ENCODE results near the gene OAF.

The OAF gene

GRCh38 chr11:120241277-120241676, 30.4 kb downstream of the OAF start:
- H3K9me2 ChIP-seq (replicated peaks; ENCODE audit: control insufficient read depth, low read length): no peaks in the 10 kb centered on the region
- no peak overlapping the region for H3K27ac ChIP-seq (ENCODE audit: low read depth, low read length)
- peaks cover 3% of the 10 kb centered on the region for H3K4me1 ChIP-seq (ENCODE audit: control insufficient read depth, low read length)
- no peaks in the 10 kb centered on the region for H3K9me3 ChIP-seq (ENCODE audit: control insufficient read depth, insufficient read depth, low read length)
- H3K4me3 ChIP-seq (ENCODE audit: low read length): no peak overlapping the region
- no peaks in the 10 kb centered on the region for H4K20me1 ChIP-seq (ENCODE audit: control insufficient read depth, insufficient read depth, low read depth, low read length)
- H3K36me3 ChIP-seq (ENCODE audit: control insufficient read depth, low read length): no peaks in the 10 kb centered on the region
- H3F3A ChIP-seq (ENCODE audit: control insufficient read depth, insufficient read depth): no peaks in the 10 kb centered on the region
- no peak overlapping the region for H3K4me2 ChIP-seq (ENCODE audit: low read length)
- peaks cover 28% of the 10 kb centered on the region for H3K27me3 ChIP-seq (ENCODE audit: control insufficient read depth, low read length)
- H3K79me2 ChIP-seq (ENCODE audit: control insufficient read depth, low read length): no peaks in the 10 kb centered on the region
- TF ChIP-seq EZH2phosphoT487 (IDR thresholded peaks at IDR 0.05; ENCODE audit: borderline replicate concordance, low read length) (no peak), CTCF (IDR thresholded peaks at IDR 0.05; ENCODE audit: low read depth, low read length, poor library complexity, severe bottlenecking) (no peak)

DNA sequence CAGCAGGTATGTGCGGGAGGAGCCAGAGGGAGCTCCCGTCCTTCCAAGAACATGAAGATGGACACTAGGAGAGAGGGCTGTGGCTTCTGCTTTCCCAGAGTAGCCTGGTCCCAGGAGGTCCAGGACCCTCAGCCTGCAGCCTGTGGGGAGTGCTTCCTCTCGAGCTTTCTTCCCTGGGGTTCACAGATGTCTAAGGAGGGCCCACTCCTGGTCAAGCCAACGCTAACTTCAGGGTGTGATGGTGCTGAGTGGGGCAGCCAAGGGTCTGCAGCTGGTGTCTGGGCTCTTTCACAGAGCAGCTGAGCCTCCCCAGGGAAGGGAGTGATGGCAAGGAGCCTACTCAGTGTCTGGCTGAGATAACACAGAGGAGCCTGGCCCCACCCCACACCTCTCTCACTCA, 32.4 kb downstream of the OAF start:
- Histone ChIP-seq H3K27me3 (ENCODE audit: control insufficient read depth, low read length) (peaks cover 40% of the 10 kb centered on the region), H3F3A (ENCODE audit: control insufficient read depth, insufficient read depth) (no peaks in the 10 kb centered on the region), H3K4me3 (ENCODE audit: low read length) (no peak overlapping the region), H3K9me2 (replicated peaks; ENCODE audit: control insufficient read depth, low read length) (no peaks in the 10 kb centered on the region), H3K9me3 (ENCODE audit: control insufficient read depth, insufficient read depth, low read length) (no peaks in the 10 kb centered on the region), H3K4me1 (ENCODE audit: control insufficient read depth, low read length) (no peaks in the 10 kb centered on the region), H3K27ac (ENCODE audit: low read depth, low read length) (no peak overlapping the region), H3K36me3 (ENCODE audit: control insufficient read depth, low read length) (no peaks in the 10 kb centered on the region), H4K20me1 (ENCODE audit: control insufficient read depth, insufficient read depth, low read depth, low read length) (no peaks in the 10 kb centered on the region), H3K79me2 (ENCODE audit: control insufficient read depth, low read length) (no peaks in the 10 kb centered on the region), H3K4me2 (ENCODE audit: low read length) (no peak overlapping the region)
- TF ChIP-seq EZH2phosphoT487 (IDR thresholded peaks at IDR 0.05; ENCODE audit: borderline replicate concordance, low read length): no peak

DNA sequence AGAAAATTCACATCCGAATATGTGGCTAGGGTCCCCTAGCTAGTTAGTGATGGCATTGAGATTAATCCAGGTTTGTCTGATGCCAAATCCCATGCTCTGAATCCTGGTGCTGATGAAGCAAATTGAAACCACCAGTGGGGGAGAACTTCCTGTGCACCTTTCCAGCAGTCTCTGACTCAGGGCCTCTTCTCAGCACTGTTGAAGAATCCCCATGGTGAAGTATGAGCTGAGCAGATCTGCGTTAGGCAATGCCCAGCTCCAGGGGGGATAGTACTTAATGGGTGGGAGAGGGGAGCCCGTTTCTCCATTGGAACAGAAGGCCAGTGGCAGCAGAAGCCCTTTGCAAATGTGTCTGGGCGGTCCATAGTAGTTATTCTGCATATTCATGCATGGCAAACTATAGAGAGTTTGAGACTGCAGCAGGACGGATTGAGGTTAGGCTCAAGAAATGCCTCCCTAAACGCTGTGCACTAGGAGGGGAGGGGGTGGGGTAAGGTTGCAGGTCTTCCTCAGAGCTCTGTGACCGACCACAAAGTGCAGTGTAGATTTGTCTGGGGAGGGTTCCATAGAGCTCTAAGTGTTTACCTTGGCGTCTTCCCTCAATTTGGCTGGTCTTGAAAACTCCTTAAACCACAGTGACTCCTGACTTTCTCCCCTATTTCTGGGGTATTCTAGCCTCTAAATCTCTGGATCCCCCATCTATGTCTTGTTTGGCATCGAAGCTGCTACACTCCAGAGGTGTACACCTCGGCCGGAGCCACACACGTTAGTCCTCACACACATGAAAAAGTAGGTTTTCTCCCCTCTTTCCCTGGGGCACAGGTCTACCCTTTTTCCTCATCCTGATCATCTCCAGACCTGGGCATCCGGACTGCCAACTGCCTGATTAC, 33.9 kb downstream of the OAF start:
- H3K79me2 ChIP-seq (ENCODE audit: control insufficient read depth, low read length): no peaks in the 10 kb centered on the region
- no peaks in the 10 kb centered on the region for H3F3A ChIP-seq (ENCODE audit: control insufficient read depth, insufficient read depth)
- H3K4me2 ChIP-seq (ENCODE audit: low read length): no peak overlapping the region
- no peak overlapping the region for H3K4me3 ChIP-seq (ENCODE audit: low read length)
- no peak overlapping the region for H3K27ac ChIP-seq (ENCODE audit: low read depth, low read length)
- TF ChIP-seq EZH2phosphoT487 (IDR thresholded peaks at IDR 0.05; ENCODE audit: borderline replicate concordance, low read length) (no peak), CTCF (IDR thresholded peaks at IDR 0.05; ENCODE audit: low read depth, low read length, poor library complexity, severe bottlenecking) (no peak)
- H3K4me1 ChIP-seq (ENCODE audit: control insufficient read depth, low read length): no peaks in the 10 kb centered on the region
- H4K20me1 ChIP-seq (ENCODE audit: control insufficient read depth, insufficient read depth, low read depth, low read length): no peaks in the 10 kb centered on the region
- no peaks in the 10 kb centered on the region for H3K9me3 ChIP-seq (ENCODE audit: control insufficient read depth, insufficient read depth, low read length)
- H3K36me3 ChIP-seq (ENCODE audit: control insufficient read depth, low read length): no peaks in the 10 kb centered on the region
- H3K9me2 ChIP-seq (replicated peaks; ENCODE audit: control insufficient read depth, low read length): no peaks in the 10 kb centered on the region
- H3K27me3 ChIP-seq (ENCODE audit: control insufficient read depth, low read length): peaks cover 55% of the 10 kb centered on the region

GRCh38 chr11:120245434-120245833, 34.6 kb downstream of the OAF start:
- no peak overlapping the region for H3K27ac ChIP-seq (ENCODE audit: low read depth, low read length)
- no peak overlapping the region for H3K4me3 ChIP-seq (ENCODE audit: low read length)
- no peaks in the 10 kb centered on the region for H3K79me2 ChIP-seq (ENCODE audit: control insufficient read depth, low read length)
- no peak for TF ChIP-seq EZH2phosphoT487 (IDR thresholded peaks at IDR 0.05; ENCODE audit: borderline replicate concordance, low read length)
- no peak for TF ChIP-seq CTCF (IDR thresholded peaks at IDR 0.05; ENCODE audit: low read depth, low read length, poor library complexity, severe bottlenecking)
- H3K36me3 ChIP-seq (ENCODE audit: control insufficient read depth, low read length): no peaks in the 10 kb centered on the region
- H3K9me3 ChIP-seq (ENCODE audit: control insufficient read depth, insufficient read depth, low read length): no peaks in the 10 kb centered on the region
- H3K4me1 ChIP-seq (ENCODE audit: control insufficient read depth, low read length): no peaks in the 10 kb centered on the region
- no peaks in the 10 kb centered on the region for H4K20me1 ChIP-seq (ENCODE audit: control insufficient read depth, insufficient read depth, low read depth, low read length)
- no peaks in the 10 kb centered on the region for H3F3A ChIP-seq (ENCODE audit: control insufficient read depth, insufficient read depth)
- H3K9me2 ChIP-seq (replicated peaks; ENCODE audit: control insufficient read depth, low read length): no peaks in the 10 kb centered on the region
- no peak overlapping the region for H3K4me2 ChIP-seq (ENCODE audit: low read length)
- H3K27me3 ChIP-seq (ENCODE audit: control insufficient read depth, low read length): peaks cover 62% of the 10 kb centered on the region

Measured in DOHH2 (cell line).